ENCODE results near the gene ADRM1. TPM values are rescaled to one million over a fixed set of nuclear protein-coding genes. Genes with fewer than 3 reads are reported as not detected.

ADRM1 gene
- total and polyA plus RNA-seq, 2 experiments from 2014 or later = 206 to 243 TPM

DNA sequence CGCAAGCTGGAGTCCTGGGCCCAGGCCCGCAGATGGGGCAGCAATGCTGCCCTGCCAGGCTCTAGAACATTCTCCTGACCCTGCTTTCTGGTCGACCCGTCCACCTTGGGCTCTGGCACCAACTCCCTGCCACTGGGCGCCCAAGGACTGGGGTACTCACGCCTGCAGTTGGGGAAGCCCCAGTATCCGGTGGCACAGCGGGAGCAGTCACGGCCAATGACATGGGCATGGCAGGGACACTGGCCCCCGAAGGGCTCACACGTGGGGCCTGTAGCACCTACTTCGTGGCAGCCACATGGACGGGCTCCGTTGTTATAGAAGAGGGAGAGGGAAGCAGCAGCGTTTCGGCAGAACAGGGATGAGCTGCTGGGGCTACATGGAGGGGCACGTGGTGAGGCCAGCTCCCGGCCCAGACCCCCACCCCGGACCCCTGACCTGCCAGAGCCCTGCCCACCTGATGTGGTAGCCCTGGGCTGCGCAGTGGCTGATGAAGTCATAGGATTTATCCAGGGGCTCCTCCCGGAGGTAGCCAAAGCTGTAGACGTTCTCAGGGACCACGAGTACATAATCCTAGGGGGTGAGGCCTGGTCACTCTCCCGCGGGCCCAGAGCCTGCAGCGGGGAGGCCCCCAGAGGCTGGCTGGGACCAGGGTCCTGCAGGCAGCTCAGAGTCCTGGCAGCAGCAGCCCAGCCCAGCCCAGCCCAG lies 26.0 kb downstream of the ADRM1 start:
- no peak overlapping the region for H3K4me3 ChIP-seq
- Mint-ChIP-seq H3K4me3 (no peak overlapping the region), H3K27me3 (ENCODE audit: insufficient read depth, low read depth, poor library complexity) (peaks cover 12% of the 10 kb centered on the region), H3K9me3 (peaks cover 3% of the 10 kb centered on the region; the same call in 1 of the 3 replicates), H3K4me1 (no peaks in the 10 kb centered on the region; the same call in 2 of the 3 replicates), H3K27ac (no peak overlapping the region), H3K36me3 (ENCODE audit: low read depth) (peaks cover 65% of the 10 kb centered on the region)
- ATAC-seq (no peak), DNase-seq (ENCODE audit: low spot score) (no peak)
- H3K4me1 ChIP-seq (ENCODE audit: insufficient read depth) = no peaks in the 10 kb centered on the region
- no peak overlapping the region for H3K27ac ChIP-seq (ENCODE audit: low read depth)
- no peaks in the 10 kb centered on the region for H3K27me3 ChIP-seq (ENCODE audit: insufficient read depth)
- H3K79me2 ChIP-seq (replicated peaks; ENCODE audit: insufficient read depth) = no peaks in the 10 kb centered on the region
- no peak overlapping the region for H2AFZ ChIP-seq
- no peak overlapping the region for H3K4me2 ChIP-seq
- no peaks in the 10 kb centered on the region for H4K20me1 ChIP-seq (replicated peaks; ENCODE audit: insufficient read depth)
- H3K9me2 ChIP-seq (ENCODE audit: insufficient read depth) = no peaks in the 10 kb centered on the region
- TF ChIP-seq, protein P1, sequence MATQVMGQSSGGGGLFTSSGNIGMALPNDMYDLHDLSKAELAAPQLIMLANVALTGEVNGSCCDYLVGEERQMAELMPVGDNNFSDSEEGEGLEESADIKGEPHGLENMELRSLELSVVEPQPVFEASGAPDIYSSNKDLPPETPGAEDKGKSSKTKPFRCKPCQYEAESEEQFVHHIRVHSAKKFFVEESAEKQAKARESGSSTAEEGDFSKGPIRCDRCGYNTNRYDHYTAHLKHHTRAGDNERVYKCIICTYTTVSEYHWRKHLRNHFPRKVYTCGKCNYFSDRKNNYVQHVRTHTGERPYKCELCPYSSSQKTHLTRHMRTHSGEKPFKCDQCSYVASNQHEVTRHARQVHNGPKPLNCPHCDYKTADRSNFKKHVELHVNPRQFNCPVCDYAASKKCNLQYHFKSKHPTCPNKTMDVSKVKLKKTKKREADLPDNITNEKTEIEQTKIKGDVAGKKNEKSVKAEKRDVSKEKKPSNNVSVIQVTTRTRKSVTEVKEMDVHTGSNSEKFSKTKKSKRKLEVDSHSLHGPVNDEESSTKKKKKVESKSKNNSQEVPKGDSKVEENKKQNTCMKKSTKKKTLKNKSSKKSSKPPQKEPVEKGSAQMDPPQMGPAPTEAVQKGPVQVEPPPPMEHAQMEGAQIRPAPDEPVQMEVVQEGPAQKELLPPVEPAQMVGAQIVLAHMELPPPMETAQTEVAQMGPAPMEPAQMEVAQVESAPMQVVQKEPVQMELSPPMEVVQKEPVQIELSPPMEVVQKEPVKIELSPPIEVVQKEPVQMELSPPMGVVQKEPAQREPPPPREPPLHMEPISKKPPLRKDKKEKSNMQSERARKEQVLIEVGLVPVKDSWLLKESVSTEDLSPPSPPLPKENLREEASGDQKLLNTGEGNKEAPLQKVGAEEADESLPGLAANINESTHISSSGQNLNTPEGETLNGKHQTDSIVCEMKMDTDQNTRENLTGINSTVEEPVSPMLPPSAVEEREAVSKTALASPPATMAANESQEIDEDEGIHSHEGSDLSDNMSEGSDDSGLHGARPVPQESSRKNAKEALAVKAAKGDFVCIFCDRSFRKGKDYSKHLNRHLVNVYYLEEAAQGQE (IDR thresholded peaks at IDR 0.05; ENCODE audit: unreplicated experiment) = no peak
- TF ChIP-seq EZH2phosphoT487 (IDR thresholded peaks at IDR 0.05; ENCODE audit: unreplicated experiment) (no peak), CTCF (conservative IDR thresholded peaks at IDR 0.05; ENCODE audit: low read depth in 2 of 2) (no peak), ZNF331 (CRISPR knock-in tag; IDR thresholded peaks at IDR 0.05; ENCODE audit: low read depth) (no peak), ZNF114 (CRISPR knock-in tag; IDR thresholded peaks at IDR 0.05) (no peak), CREB1 (CRISPR knock-in tag; IDR thresholded peaks at IDR 0.05; ENCODE audit: low read depth) (no peak), EZH2 (IDR thresholded peaks at IDR 0.05; ENCODE audit: low read depth, unreplicated experiment) (no peak)
- peaks cover 25% of the 10 kb centered on the region for H3K36me3 ChIP-seq (ENCODE audit: insufficient read depth)
- no peaks in the 10 kb centered on the region; the same call in 1 of the 2 replicates for H3F3A ChIP-seq (replicated peaks; ENCODE audit: low read depth)

Measured in GM23338 (cell line).